DND-41 (cell line): ENCODE measurements around the gene DBP.

ENCODE experiments used
- ATAC-seq: fragments of 200-7000 bp; cut with Tn5 transposase; 3 replicates; pipeline ENCODE4 v1.9.1; 2021; ENCODE audit warnings: low read depth; ENCODE audit not compliant: insufficient read depth
- DNase-seq: peaks from one replicate; pipeline ENCODE4 v3.0.0-alpha.2; 2020
- H2AFZ ChIP-seq: 2 replicates; pipeline ENCODE4 v1.6.0; 2012; ENCODE audit warnings: low read depth, low read length
- H3K27ac ChIP-seq: 2 replicates; pipeline ENCODE4 v1.5.1; 2012; ENCODE audit warnings: low read length, inconsistent platforms
- H3K27me3 ChIP-seq: fragments of 200-600 bp; sonication (generic); 2 replicates; pipeline ENCODE4 v1.6.0; 2012; ENCODE audit warnings: low read length, mild to moderate bottlenecking, inconsistent platforms; ENCODE audit not compliant: insufficient read depth, poor library complexity
- H3K36me3 ChIP-seq: 2 replicates; pipeline ENCODE4 v1.5.1; 2012; ENCODE audit warnings: low read length, inconsistent platforms; ENCODE audit not compliant: insufficient read depth
- H3K4me1 ChIP-seq: 2 replicates; pipeline ENCODE4 v1.5.1; 2012; ENCODE audit warnings: mild to moderate bottlenecking, low read length; ENCODE audit not compliant: insufficient read depth
- H3K4me2 ChIP-seq: 2 replicates; pipeline ENCODE4 v1.6.0; 2012; ENCODE audit warnings: mild to moderate bottlenecking, moderate library complexity, low read length, inconsistent platforms; ENCODE audit not compliant: insufficient read depth
- H3K4me3 ChIP-seq, 2 experiments: fragments of 200-600 bp in 1 of 2; shearing (Covaris generic) in 1 of 2; 2 replicates each; pipeline ENCODE4 v1.5.1; 2012 to 2016; ENCODE audit warnings: inconsistent platforms in 2 of 2, low read length in 2 of 2, mild to moderate bottlenecking in 2 of 2, low read depth in 1 of 2, moderate library complexity in 1 of 2
- H3K79me2 ChIP-seq: 2 replicates; pipeline ENCODE4 v1.6.0; 2012; ENCODE audit warnings: low read length, inconsistent platforms; ENCODE audit not compliant: insufficient read depth
- H3K9ac ChIP-seq: 2 replicates; pipeline ENCODE4 v1.6.0; 2012; ENCODE audit warnings: low read depth, mild to moderate bottlenecking, inconsistent platforms, low read length, moderate library complexity
- H3K9me3 ChIP-seq: 2 replicates; pipeline ENCODE4 v1.5.1; 2012; ENCODE audit warnings: low read length, moderate library complexity, mild to moderate bottlenecking, inconsistent platforms; ENCODE audit not compliant: insufficient read depth, severe bottlenecking
- H4K20me1 ChIP-seq: 2 replicates; pipeline ENCODE4 v1.6.0; 2012; ENCODE audit warnings: low read length; ENCODE audit not compliant: insufficient read depth
- CTCF ChIP-seq: IDR thresholded peaks from 2 replicates; pipeline ENCODE4 v1.5.1; 2012; ENCODE audit warnings: borderline replicate concordance, low read length, moderate library complexity, mild to moderate bottlenecking; ENCODE audit not compliant: poor library complexity, severe bottlenecking; ENCODE audit errors: extremely low read depth
- EZH2 ChIP-seq: IDR thresholded peaks from 3 replicates; pipeline ENCODE4 v1.6.1; 2012; ENCODE audit warnings: borderline replicate concordance, low read depth, mild to moderate bottlenecking, moderate library complexity, low read length, inconsistent platforms; ENCODE audit not compliant: severe bottlenecking

DBP gene

GRCh38 chr19:48644355-48644754 lies 7.2 kb upstream of the DBP start:
- Histone ChIP-seq H3K36me3 (no peaks in the 10 kb centered on the region), H3K27ac (no peak overlapping the region), H3K9ac (no peak overlapping the region), H3K27me3 (no peaks in the 10 kb centered on the region), H3K4me1 (peaks cover 40% of the 10 kb centered on the region), H3K9me3 (no peaks in the 10 kb centered on the region), H3K4me3 (no peak overlapping the region), H2AFZ (no peak overlapping the region), H3K79me2 (no peaks in the 10 kb centered on the region), H3K4me2 (no peak overlapping the region), H4K20me1 (no peaks in the 10 kb centered on the region)
- TF ChIP-seq CTCF (no peak), EZH2 (no peak)
- no peak for DNase-seq
- ATAC-seq, result no peak

GRCh38 chr19:48642862-48643261 lies 5.7 kb upstream of the DBP start:
- Histone ChIP-seq H2AFZ (no peak overlapping the region), H3K4me1 (peaks cover 37% of the 10 kb centered on the region), H3K4me3 (no peak overlapping the region), H3K27me3 (no peaks in the 10 kb centered on the region), H3K9me3 (no peaks in the 10 kb centered on the region), H3K27ac (no peak overlapping the region), H3K79me2 (no peaks in the 10 kb centered on the region), H4K20me1 (no peaks in the 10 kb centered on the region), H3K4me2 (no peak overlapping the region), H3K9ac (no peak overlapping the region), H3K36me3 (no peaks in the 10 kb centered on the region)
- no peak for TF ChIP-seq EZH2
- no peak for TF ChIP-seq CTCF
- DNase-seq, result no peak
- no peak for ATAC-seq

- H3K4me3 ChIP-seq, result no peak overlapping the region
- TF ChIP-seq EZH2 (no peak), CTCF (no peak)
- H3K4me1 ChIP-seq, result peaks cover 33% of the 10 kb centered on the region
- no peak overlapping the region for H3K4me2 ChIP-seq
- no peak overlapping the region for H3K9ac ChIP-seq
- H3K9me3 ChIP-seq, result no peaks in the 10 kb centered on the region
- H3K27me3 ChIP-seq, result no peaks in the 10 kb centered on the region
- DNase-seq (no peak), ATAC-seq (no peak)
- H2AFZ ChIP-seq, result no peak overlapping the region
- H3K27ac ChIP-seq, result no peak overlapping the region
- H3K36me3 ChIP-seq, result no peaks in the 10 kb centered on the region; the same call in 1 of the 2 replicates
- no peaks in the 10 kb centered on the region for H3K79me2 ChIP-seq
- peaks cover 2% of the 10 kb centered on the region; the same call in 1 of the 2 replicates for H4K20me1 ChIP-seq
Observed at GRCh38 chr19:48641850-48642249, 4.7 kb upstream of the DBP start.
